ENCODE measurements around the gene DOCK8.

Gene DOCK8

GRCh38 chr9:392077-392804 is 177.6 kb downstream of the DOCK8 start:
- H3K27me3 ChIP-seq (ENCODE audit: insufficient read depth, low read depth) = no peaks in the 10 kb centered on the region
- H3K4me2 ChIP-seq = no peak overlapping the region
- no peak for TF ChIP-seq CTCF (conservative IDR thresholded peaks at IDR 0.05; ENCODE audit: low read depth, low read length)
- no peak overlapping the region for H3K9ac ChIP-seq
- no peaks in the 10 kb centered on the region for H4K20me1 ChIP-seq (ENCODE audit: insufficient read depth)
- H2AFZ ChIP-seq (ENCODE audit: low read depth) = no peak overlapping the region
- H3K27ac ChIP-seq = no peak overlapping the region
- H3K4me3 ChIP-seq (IDR thresholded peaks at IDR 0.05; ENCODE audit: insufficient read depth, low read depth, low read length) = no peak overlapping the region
- H3K36me3 ChIP-seq (ENCODE audit: insufficient read depth) = no peaks in the 10 kb centered on the region
- peaks cover 27% of the 10 kb centered on the region for H3K4me1 ChIP-seq (ENCODE audit: low read depth, poor library complexity, severe bottlenecking)
- no peaks in the 10 kb centered on the region for H3K79me2 ChIP-seq (ENCODE audit: insufficient read depth, low read depth)

GRCh38 chr9:394347-395052 is 179.8 kb downstream of the DOCK8 start:
- no peaks in the 10 kb centered on the region for H3K36me3 ChIP-seq (ENCODE audit: insufficient read depth)

GRCh38 chr9:396396-396795 is 181.7 kb downstream of the DOCK8 start:
- no peak overlapping the region for H2AFZ ChIP-seq (ENCODE audit: low read depth)
- no peak overlapping the region for H3K9ac ChIP-seq
- no peak overlapping the region for H3K4me3 ChIP-seq (IDR thresholded peaks at IDR 0.05; ENCODE audit: insufficient read depth, low read depth, low read length)
- no peaks in the 10 kb centered on the region for H4K20me1 ChIP-seq (ENCODE audit: insufficient read depth)
- H3K4me1 ChIP-seq (ENCODE audit: low read depth, poor library complexity, severe bottlenecking) = peaks cover 18% of the 10 kb centered on the region
- no peaks in the 10 kb centered on the region for H3K36me3 ChIP-seq (ENCODE audit: insufficient read depth)
- no peak overlapping the region for H3K4me2 ChIP-seq
- H3K79me2 ChIP-seq (ENCODE audit: insufficient read depth, low read depth) = no peaks in the 10 kb centered on the region
- H3K27me3 ChIP-seq (ENCODE audit: insufficient read depth, low read depth) = no peaks in the 10 kb centered on the region
- no peak overlapping the region for H3K27ac ChIP-seq
- TF ChIP-seq CTCF (conservative IDR thresholded peaks at IDR 0.05; ENCODE audit: low read depth, low read length) = no peak

More at GRCh38 chr9:394347-395052, 179.8 kb downstream of the DOCK8 start:
- H3K9ac ChIP-seq = no peak overlapping the region
- no peak overlapping the region for H3K27ac ChIP-seq
- TF ChIP-seq CTCF (conservative IDR thresholded peaks at IDR 0.05; ENCODE audit: low read depth, low read length) = no peak
- H3K27me3 ChIP-seq (ENCODE audit: insufficient read depth, low read depth) = no peaks in the 10 kb centered on the region
- no peak overlapping the region for H2AFZ ChIP-seq (ENCODE audit: low read depth)
- no peaks in the 10 kb centered on the region for H3K79me2 ChIP-seq (ENCODE audit: insufficient read depth, low read depth)
- H3K4me1 ChIP-seq (ENCODE audit: low read depth, poor library complexity, severe bottlenecking) = peaks cover 19% of the 10 kb centered on the region
- H3K4me3 ChIP-seq (IDR thresholded peaks at IDR 0.05; ENCODE audit: insufficient read depth, low read depth, low read length) = no peak overlapping the region
- no peaks in the 10 kb centered on the region for H4K20me1 ChIP-seq (ENCODE audit: insufficient read depth)
- H3K4me2 ChIP-seq = no peak overlapping the region

- no peaks in the 10 kb centered on the region for H3K27me3 ChIP-seq (ENCODE audit: insufficient read depth, low read depth)
- no peaks in the 10 kb centered on the region for H3K79me2 ChIP-seq (ENCODE audit: insufficient read depth, low read depth)
- no peak for TF ChIP-seq CTCF (conservative IDR thresholded peaks at IDR 0.05; ENCODE audit: low read depth, low read length)
- H3K4me3 ChIP-seq (IDR thresholded peaks at IDR 0.05; ENCODE audit: insufficient read depth, low read depth, low read length) = no peak overlapping the region
- peaks cover 17% of the 10 kb centered on the region for H3K4me1 ChIP-seq (ENCODE audit: low read depth, poor library complexity, severe bottlenecking)
- H3K36me3 ChIP-seq (ENCODE audit: insufficient read depth) = no peaks in the 10 kb centered on the region
- H4K20me1 ChIP-seq (ENCODE audit: insufficient read depth) = no peaks in the 10 kb centered on the region
- H3K4me2 ChIP-seq = no peak overlapping the region
- no peak overlapping the region for H3K9ac ChIP-seq
- no peak overlapping the region for H3K27ac ChIP-seq
- H2AFZ ChIP-seq (ENCODE audit: low read depth) = no peak overlapping the region
Observed at GRCh38 chr9:398085-398484, 183.4 kb downstream of the DOCK8 start.
